K562 (cell line): Measurements from ENCODE around the gene CYB5R3. TPM values are rescaled to one million over a fixed set of nuclear protein-coding genes. Genes with fewer than 3 reads are reported as not detected.

Source experiments
- SAFB ChIP-seq: fragments of 200-400 bp; formaldehyde crosslinking; IDR thresholded peaks from 2 replicates; pipeline ENCODE4 v1.6.1; 2017; ENCODE audit warnings: low read depth, low read length, borderline replicate concordance
- TCFL5 ChIP-seq: fragments of 250-450 bp; sonication (Bioruptor Pico); conservative IDR thresholded peaks from 2 replicates; pipeline ENCODE4 v1.6.1; 2021; ENCODE audit warnings: mild to moderate bottlenecking, moderate library complexity, matching md5 sums
- ZNF408 ChIP-seq: fragments of 250-450 bp; sonication (Bioruptor Pico); IDR thresholded peaks from 2 replicates; pipeline ENCODE4 v1.4.0; 2020; ENCODE audit warnings: low read depth, mild to moderate bottlenecking, moderate library complexity
- polyA plus RNA-seq, 8 experiments: library from polyadenylated mRNA; depleted of rRNA in 4 of 8; stranded (reverse) in 5 of 8; unstranded in 3 of 8; fragments of >200 nt; fragmentation: Nextera tagmentation in 2 of 8; fragmentation: Illumina TruSeq in 1 of 8; extraction: Ambion mirVana in 2 of 8; extraction: Trizol in 1 of 8; gene quantifications; 2 replicates each; pipeline versions ENCODE4 v1.2.1 to v1.2.3, GENCODE V29; 2011 to 2014; ENCODE audit warnings: inconsistent platforms in 1 of 8, missing spikeins in 1 of 8
- total RNA-seq, 7 experiments: library from RNA; depleted of rRNA in 6 of 7; stranded (reverse); fragments of >200 nt in 6 of 7; fragmentation: Illumina TruSeq in 2 of 7; extraction: Trizol in 2 of 7; gene quantifications; 2 replicates each; pipeline versions ENCODE4 v1.2.1 to v1.2.3, GENCODE V29; 2011 to 2021; ENCODE audit warnings: low replicate concordance in 1 of 7
- TF ChIP-seq, protein P1 (sequence below), 2 experiments: fragments of 450-650 bp; formaldehyde crosslinking in 1 of 2; IDR thresholded peaks; 2 replicates each; pipeline versions ENCODE4 v1.4.0 to v1.6.1; 2014 to 2020; ENCODE audit warnings: mild to moderate bottlenecking in 2 of 2, borderline replicate concordance in 1 of 2, low read depth in 1 of 2
- TF ChIP-seq, protein P2 (sequence below): fragments of 450-650 bp; formaldehyde crosslinking; IDR thresholded peaks from 2 replicates; pipeline ENCODE4 v1.4.0; 2020; ENCODE audit warnings: mild to moderate bottlenecking
- TF ChIP-seq, protein P3 (sequence below): fragments of 250-450 bp; sonication (Bioruptor Pico); IDR thresholded peaks from 2 replicates; pipeline ENCODE4 v1.5.1; 2021; ENCODE audit warnings: mild to moderate bottlenecking

The CYB5R3 gene
- total and polyA plus RNA-seq, 9 of the 15 experiments (the other 6 are each of a cell fraction or from before 2014, with no cell fraction given): 1.4 to 66.8 (median 23.4) TPM

DNA sequence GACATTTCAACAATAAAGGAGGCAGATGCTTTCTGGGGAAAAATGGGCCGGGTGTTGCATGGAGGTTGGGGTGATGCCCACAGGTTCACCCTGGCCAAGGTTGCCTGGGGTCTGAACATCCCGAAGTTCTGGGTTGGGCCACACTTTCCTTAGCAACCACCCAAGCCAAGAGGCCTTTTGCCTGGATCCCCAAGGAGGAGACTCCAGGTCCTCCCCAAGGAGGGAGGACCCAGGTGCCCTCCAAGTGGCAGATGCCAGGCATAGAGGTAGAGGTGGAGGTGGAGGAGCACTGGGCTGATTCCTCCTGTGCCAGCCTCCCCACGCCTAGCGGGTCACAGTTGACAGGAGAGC is 1.2 kb downstream of the CYB5R3 start (continued):
- TF ChIP-seq, protein P1, sequence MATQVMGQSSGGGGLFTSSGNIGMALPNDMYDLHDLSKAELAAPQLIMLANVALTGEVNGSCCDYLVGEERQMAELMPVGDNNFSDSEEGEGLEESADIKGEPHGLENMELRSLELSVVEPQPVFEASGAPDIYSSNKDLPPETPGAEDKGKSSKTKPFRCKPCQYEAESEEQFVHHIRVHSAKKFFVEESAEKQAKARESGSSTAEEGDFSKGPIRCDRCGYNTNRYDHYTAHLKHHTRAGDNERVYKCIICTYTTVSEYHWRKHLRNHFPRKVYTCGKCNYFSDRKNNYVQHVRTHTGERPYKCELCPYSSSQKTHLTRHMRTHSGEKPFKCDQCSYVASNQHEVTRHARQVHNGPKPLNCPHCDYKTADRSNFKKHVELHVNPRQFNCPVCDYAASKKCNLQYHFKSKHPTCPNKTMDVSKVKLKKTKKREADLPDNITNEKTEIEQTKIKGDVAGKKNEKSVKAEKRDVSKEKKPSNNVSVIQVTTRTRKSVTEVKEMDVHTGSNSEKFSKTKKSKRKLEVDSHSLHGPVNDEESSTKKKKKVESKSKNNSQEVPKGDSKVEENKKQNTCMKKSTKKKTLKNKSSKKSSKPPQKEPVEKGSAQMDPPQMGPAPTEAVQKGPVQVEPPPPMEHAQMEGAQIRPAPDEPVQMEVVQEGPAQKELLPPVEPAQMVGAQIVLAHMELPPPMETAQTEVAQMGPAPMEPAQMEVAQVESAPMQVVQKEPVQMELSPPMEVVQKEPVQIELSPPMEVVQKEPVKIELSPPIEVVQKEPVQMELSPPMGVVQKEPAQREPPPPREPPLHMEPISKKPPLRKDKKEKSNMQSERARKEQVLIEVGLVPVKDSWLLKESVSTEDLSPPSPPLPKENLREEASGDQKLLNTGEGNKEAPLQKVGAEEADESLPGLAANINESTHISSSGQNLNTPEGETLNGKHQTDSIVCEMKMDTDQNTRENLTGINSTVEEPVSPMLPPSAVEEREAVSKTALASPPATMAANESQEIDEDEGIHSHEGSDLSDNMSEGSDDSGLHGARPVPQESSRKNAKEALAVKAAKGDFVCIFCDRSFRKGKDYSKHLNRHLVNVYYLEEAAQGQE (IDR thresholded peaks at IDR 0.05; ENCODE audit: borderline replicate concordance): no peak
- TF ChIP-seq, protein P1 (CRISPR knock-in tag; IDR thresholded peaks at IDR 0.05; ENCODE audit: low read depth): no peak
- TF ChIP-seq, protein P2, sequence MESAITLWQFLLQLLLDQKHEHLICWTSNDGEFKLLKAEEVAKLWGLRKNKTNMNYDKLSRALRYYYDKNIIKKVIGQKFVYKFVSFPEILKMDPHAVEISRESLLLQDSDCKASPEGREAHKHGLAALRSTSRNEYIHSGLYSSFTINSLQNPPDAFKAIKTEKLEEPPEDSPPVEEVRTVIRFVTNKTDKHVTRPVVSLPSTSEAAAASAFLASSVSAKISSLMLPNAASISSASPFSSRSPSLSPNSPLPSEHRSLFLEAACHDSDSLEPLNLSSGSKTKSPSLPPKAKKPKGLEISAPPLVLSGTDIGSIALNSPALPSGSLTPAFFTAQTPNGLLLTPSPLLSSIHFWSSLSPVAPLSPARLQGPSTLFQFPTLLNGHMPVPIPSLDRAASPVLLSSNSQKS: no peak
- TF ChIP-seq, protein P3, sequence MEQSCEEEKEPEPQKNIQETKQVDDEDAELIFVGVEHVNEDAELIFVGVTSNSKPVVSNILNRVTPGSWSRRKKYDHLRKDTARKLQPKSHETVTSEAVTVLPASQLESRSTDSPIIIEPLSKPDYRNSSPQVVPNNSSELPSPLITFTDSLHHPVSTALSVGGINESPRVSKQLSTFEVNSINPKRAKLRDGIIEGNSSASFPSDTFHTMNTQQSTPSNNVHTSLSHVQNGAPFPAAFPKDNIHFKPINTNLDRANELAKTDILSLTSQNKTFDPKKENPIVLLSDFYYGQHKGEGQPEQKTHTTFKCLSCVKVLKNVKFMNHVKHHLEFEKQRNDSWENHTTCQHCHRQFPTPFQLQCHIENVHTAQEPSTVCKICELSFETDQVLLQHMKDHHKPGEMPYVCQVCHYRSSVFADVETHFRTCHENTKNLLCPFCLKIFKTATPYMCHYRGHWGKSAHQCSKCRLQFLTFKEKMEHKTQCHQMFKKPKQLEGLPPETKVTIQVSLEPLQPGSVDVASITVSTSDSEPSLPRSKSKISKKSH: no peak
- TF ChIP-seq ZNF408 (CRISPR knock-in tag) (no peak), TCFL5 (CRISPR knock-in tag) (no peak), SAFB (no peak)
